GM18867 (cell line): ENCODE results near the gene TOMM20.
"Not testable (repeated sequence)": the region's sequence is repeated elsewhere in the genome, so short reads cannot be mapped to it uniquely, and the experiment has no call there.

Experiments used
- ATAC-seq: cut with Tn5 transposase; IDR thresholded peaks from one replicate; pipeline ENCODE4 v1.9.1; 2021; ENCODE audit warnings: mild to moderate bottlenecking, moderate library complexity; ENCODE audit not compliant: unreplicated experiment

TOMM20 gene

DNA sequence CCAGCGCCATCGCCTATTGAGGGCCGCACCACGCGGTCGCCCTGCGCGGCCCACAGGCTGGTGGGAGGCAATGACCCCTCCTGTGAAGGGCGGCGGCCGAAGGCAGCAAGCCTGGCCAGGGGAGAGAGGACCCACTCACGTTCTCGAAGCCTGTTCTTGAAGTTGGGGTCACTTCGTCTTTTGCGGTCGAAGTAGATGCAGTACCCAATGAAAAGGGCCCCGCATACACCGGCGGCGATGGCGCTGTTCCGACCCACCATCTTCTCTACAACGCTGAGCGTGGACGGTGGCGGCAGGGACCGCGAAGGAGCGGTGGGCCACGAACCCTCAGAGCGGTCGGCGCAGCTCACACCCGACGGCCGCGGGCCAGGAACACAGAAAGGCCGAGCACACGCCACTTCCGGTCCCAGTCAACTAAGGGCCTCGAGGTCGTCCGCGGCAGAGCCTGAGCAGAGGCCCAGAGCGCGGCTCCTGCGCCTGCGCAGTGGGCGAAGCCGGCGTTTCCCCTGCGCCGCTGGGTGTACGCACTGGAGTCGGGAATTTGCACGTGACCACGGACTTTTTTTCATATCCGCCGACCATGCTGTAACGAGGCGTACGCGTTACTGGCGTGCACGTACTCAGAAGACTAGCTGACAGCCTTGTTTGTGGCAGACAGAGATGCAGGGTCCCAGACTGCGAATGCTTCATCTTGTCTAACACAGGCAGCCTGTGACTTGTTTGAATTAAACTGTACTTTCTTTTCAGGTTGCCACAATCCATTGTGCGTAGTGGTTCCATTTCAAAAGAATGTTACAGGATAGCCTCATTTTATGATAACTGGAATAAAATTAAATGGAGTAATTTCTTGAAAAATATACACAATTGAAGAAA is at the start of gene TOMM20:
Gene TOMM20 (minus strand): TSS at position 382 of the 873 bp plus-strand sequence. CDS start 122 bp downstream, at position 260.
- ATAC-seq = peak; percentile 94

- ATAC-seq = no peak
Observed at GRCh38 chr1:235176486-235176885, 47.8 kb upstream of the TOMM20 start.

DNA sequence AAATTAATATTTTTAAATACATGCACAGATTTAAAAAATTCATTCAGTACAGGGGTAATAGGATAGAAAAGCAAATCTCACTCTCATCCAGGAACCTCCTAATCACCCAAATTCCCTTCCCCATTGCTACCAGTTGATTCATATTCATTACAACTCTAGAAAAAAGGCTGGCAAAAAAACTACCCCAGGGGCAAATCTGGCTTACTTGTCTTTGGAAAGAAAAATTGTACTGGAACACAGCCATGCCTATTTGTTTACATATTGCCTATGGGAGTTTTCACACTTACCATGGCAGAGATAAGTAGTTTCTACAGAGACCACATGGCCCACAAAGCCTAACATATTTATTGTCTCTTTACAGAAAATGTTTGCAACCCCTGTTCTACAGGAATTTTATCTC is 41.3 kb upstream of the TOMM20 start:
- no peak for ATAC-seq

DNA sequence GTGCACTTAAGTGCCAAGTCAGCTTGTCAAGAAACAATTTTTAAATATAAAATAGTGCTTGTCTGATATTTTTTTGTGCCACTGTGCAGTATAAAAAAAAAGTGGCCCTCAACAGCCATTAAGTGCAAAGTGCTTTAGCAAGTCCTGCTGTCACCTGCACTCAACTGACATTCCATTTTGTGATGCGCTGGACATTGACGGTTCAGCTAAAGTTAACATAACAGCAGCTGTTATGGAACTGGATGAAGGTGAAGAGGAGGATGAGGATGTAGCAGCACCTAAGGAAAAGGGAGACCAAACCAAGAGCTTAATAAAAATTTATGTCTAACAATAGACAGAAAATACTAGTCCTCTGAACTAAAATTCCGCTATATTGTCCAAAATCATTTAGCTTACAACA is 39.7 kb upstream of the TOMM20 start:
- no peak for ATAC-seq

GRCh38 chr1:235161685-235162327 is 33.2 kb upstream of the TOMM20 start:
- ATAC-seq = peak; percentile 1

- peak; percentile 94 for ATAC-seq
Observed at GRCh38 chr1:235160957-235161684, 32.5 kb upstream of the TOMM20 start, which contains the start of gene RBM34. Gene RBM34, minus strand, starts transcription at chr1:235161250. Its CDS starts 24 bp downstream, at chr1:235161226.

DNA sequence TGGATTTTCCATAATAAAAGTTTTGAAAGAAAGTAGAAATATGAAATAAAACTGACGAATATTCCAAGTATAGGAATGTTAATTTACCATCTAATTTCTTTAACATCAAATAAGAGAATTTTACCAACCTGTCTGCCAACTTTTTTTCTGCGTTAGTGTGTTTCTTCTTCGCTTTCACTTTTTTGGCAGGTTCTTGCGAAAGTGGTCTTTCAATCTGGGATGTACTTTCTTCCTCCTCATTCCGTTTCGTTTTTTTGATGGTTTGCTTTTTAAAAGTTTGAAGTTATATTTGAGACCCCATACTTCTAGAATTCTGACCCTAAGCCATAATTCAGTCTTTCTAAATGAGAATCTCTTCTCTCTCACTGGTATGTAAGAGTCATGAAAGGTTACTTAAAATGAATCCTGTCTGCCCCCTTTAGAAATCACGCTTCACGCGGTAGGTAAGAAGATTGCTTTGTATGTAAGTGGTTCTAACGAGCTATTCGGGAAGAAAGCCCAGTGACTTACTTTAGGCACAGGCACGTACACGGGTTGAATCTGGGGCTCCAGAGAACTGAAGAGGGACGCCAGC is 31.8 kb upstream of the TOMM20 start:
- ATAC-seq = peak; percentile 38

DNA sequence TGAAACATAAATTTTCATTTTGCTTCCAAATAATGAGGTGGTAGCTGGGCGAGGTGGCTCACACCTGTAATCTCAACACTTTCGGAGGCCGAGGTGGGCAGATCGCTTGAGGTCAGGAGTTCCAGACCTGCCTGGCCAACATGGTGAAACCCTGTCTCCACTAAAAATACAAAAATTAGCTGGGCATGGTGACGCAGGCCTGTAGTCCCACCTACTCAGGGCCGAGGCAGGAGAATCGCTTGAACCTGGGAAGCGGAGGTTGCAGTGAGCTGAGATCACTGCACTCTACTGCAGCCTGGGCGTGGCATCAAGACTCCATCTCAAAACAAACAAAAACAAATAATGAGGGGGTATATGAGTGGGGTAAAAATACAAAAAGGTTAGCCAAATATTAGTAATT is 31.3 kb upstream of the TOMM20 start:
- ATAC-seq = not testable (repeated sequence)

DNA sequence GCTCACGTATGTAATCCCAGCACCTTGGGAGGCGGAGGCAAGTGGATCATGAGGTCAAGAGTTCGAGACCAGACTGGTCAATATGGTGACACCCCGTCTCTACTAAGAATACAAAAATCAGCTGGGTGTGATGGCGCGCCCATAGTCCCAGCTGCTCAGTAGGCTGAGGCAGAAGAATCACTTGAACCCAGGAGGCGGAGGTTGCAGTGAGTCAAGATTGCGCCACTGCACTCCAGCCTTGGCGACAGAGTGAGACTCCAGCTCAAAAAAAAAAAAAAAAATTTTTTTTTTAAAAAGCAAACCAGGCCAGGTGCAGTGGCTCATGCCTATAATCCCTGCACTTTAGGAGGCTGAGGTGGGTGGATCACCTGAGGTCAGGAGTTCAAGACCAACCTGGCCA is 30.6 kb upstream of the TOMM20 start:
- ATAC-seq = not testable (repeated sequence)

DNA sequence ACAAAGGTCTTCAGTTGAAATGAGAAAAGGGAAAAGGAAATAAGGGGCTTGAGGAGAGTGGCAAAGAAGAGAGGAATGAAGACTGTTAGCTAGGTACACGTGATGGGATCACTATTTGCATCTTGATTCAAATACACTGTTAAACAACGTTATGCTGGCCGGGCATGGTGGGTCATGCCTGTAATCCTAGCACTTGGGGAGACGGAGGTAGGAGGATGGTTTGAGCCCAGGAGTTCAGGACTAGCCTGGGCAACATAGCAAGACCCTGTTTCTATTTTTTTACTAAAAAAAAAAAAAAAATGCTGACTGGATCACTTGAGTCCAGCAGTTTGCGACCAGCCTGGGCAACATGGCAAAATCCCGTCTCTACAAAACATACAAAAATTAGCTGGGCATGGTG is 30.0 kb upstream of the TOMM20 start:
- ATAC-seq = no peak

DNA sequence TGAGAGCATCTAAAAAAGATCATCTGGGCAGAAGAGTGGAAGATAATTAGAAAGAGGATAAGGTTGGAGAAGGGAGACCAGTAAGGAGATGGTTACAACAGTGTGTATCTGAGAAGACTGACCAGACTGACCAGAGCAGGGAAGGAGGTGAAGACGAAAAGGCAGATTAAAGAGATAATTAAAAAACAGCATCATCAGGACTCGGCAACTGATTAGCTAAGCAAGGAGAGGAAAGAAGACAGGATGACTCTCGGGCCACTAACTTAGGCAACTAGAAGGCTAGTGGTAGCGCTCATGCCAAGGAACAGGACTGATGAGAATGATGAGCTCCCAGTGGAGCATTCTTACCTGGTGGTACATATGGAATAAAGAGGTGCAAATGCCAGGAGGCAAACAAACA is 28.5 kb upstream of the TOMM20 start:
- no peak for ATAC-seq

DNA sequence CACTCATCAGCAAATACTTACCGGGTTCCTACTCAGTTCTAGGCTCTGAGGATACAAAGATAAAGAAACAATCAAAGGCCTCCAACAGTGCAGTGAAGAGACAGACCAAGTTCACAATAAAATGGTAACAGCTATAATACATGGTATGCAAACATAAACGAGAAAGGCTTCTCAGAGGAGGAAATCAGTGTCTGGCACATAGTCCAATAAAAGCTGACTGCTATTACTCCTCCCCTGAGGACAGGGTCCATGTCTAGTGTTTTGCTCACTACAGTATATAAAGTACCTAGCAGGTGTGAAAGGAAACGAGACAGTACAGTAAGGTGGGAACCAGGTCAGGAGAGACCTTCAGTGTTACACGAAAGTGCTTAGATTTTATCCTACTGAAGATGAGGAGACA is 28.1 kb upstream of the TOMM20 start:
- no peak for ATAC-seq

GRCh38 chr1:235156265-235156664 is 27.6 kb upstream of the TOMM20 start:
- ATAC-seq = no peak

DNA sequence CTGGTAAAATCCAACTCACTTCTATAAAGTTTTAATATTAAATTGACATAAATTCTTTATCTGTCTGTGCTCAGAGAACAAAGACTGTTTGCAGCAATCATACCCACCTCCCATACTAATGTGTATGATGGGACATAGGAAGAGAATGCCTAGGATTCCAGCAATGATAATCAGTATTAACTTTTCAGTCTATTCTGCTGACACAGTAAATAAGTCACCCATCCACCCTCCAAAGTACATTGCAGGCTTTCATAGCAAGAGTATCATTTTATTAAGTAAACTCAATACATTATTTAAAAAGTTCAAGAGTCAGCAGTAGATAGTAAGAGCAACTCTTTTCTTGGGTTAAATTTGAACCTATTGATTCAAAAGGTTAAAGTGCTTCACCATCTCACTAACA is 23.6 kb upstream of the TOMM20 start:
- no peak for ATAC-seq

DNA sequence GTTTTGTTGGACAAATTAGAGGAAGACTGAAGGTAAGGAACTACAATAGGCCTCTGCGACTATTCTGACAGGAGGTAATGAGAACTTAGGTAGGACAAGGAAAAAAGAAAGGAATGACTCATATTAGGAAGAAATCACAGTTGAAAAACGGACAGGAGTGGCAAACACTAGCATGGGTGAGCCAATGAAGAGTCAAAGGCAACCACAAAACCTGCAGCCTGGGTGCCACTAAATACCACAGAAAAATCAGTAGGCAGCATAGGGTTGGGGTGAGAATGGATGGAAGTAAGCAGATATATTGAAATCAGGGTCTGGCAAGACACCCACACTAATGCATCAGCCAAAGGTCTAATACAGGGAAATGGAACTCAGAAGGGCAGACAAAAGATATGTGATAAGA is 22.4 kb upstream of the TOMM20 start:
- no peak for ATAC-seq

DNA sequence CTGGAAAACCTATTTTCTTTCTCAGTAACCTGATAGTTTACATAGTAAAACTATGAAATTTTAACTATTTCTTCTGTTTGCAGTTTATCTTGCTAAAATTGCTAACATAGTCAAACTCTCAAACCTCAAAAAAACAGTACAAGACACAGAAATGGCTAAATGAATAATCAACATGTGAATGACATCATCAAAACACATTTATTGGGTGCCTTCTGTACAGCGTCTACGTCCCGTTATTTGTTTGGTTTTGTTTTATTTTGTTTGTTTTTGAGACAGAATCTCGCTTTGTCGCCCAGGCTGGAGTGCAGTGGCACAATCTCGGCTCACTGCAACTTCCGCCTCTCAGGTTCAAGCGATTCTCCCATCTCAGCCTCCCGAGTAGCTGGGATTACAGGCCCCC is 21.2 kb upstream of the TOMM20 start:
- no peak for ATAC-seq

GRCh38 chr1:235147269-235147668 is 18.6 kb upstream of the TOMM20 start:
- no peak for ATAC-seq

GRCh38 chr1:235145639-235146038 is 17.0 kb upstream of the TOMM20 start:
- ATAC-seq = no peak

GRCh38 chr1:235142991-235143390 is 14.4 kb upstream of the TOMM20 start:
- no peak for ATAC-seq

GRCh38 chr1:235139315-235139714 is 10.7 kb upstream of the TOMM20 start:
- no peak for ATAC-seq

GRCh38 chr1:235138821-235139220 is 10.2 kb upstream of the TOMM20 start:
- ATAC-seq = no peak
